Heart left ventricle (tissue), 16 donors: ENCODE data around the gene CHCHD6. TPM values are rescaled to one million over a fixed set of nuclear protein-coding genes. Genes with fewer than 3 reads are reported as not detected.

ENCODE experiments used
- ATAC-seq, 4 donors: fragments of 200-7000 bp; cut with Tn5 transposase; one replicate each; pipeline ENCODE4 v1.9.1; 2020 to 2022; ENCODE audit warnings: moderate library complexity in 4 of 4, mild to moderate bottlenecking in 3 of 4, moderate number of reproducible peaks in 1 of 4
- DNase-seq, 5 donors: peaks; one replicate each; pipeline ENCODE4 v3.0.0-alpha.2; 2020
- H3K27ac ChIP-seq, 12 donors: fragments of 200-600 bp; sonication (generic) in 4 of 12; one replicate each; pipeline versions ENCODE4 v1.5.0 to v1.8.0; 2016 to 2022; ENCODE audit warnings: mild to moderate bottlenecking in 2 of 12
- H3K27me3 ChIP-seq, 9 donors: fragments of 200-600 bp; sonication (generic) in 2 of 9; one replicate each; pipeline versions ENCODE4 v1.5.1 to v1.8.0; 2016 to 2022; ENCODE audit warnings: mild to moderate bottlenecking in 3 of 9
- H3K36me3 ChIP-seq, 9 donors: fragments of 200-600 bp; sonication (generic) in 2 of 9; one replicate each; pipeline versions ENCODE4 v1.5.0 to v1.8.0; 2018 to 2022; ENCODE audit warnings: mild to moderate bottlenecking in 2 of 9
- H3K4me1 ChIP-seq, 12 donors: fragments of 200-600 bp; sonication (generic) in 4 of 12; one replicate each; pipeline versions ENCODE4 v1.5.0 to v1.8.0; 2016 to 2022; ENCODE audit warnings: mild to moderate bottlenecking in 3 of 12
- H3K4me3 ChIP-seq, 12 donors: fragments of 200-600 bp; sonication (generic) in 4 of 12; one replicate each; pipeline versions ENCODE4 v1.5.0 to v1.8.0; 2017 to 2022; ENCODE audit warnings: mild to moderate bottlenecking in 9 of 12, moderate library complexity in 4 of 12
- H3K9me3 ChIP-seq, 12 donors: fragments of 200-600 bp; sonication (generic) in 4 of 12; one replicate each; pipeline versions ENCODE4 v1.5.0 to v1.8.0; 2016 to 2022; ENCODE audit warnings: mild to moderate bottlenecking in 1 of 12
- CTCF ChIP-seq, 12 donors: fragments of 200-600 bp; sonication (generic) in 4 of 12; IDR thresholded peaks; one replicate each; pipeline versions ENCODE4 v1.5.0 to v1.8.0; 2018 to 2022; ENCODE audit warnings: antibody characterized with exemption in 12 of 12, mild to moderate bottlenecking in 5 of 12
- POLR2A ChIP-seq, 2 donors: fragments of 450-650 bp; IDR thresholded peaks; one replicate each; pipeline ENCODE4 v1.6.1; 2017; ENCODE audit warnings: antibody characterized with exemption in 2 of 2, mild to moderate bottlenecking in 2 of 2, moderate library complexity in 2 of 2
- WGBS, 4 donors: extraction: QIAGEN DNeasy Blood & Tissue Kit in 2 of 4; methylation state at CpG; one replicate each; pipeline versions ENCODE4 v1.1.5 to v1.1.7; 2013 to 2018; 5-methylcytosine and 5-hydroxymethylcytosine counted together
- intact Hi-C, 10 donors: fragments of 100-400 bp; cut with DNase I; formaldehyde crosslinking; loops; one replicate each; pipeline versions ENCODE4 v1.11.1 to v1.14.2; 2022
- polyA plus RNA-seq, 2 donors: library from polyadenylated mRNA; stranded (reverse); fragments of 200-250 nt; gene quantifications; one replicate each; pipeline ENCODE4 v1.2.3, GENCODE V29; 2013
- total RNA-seq, 9 donors: library from RNA; depleted of rRNA in 2 of 9; stranded (reverse); fragments of >200 nt in 2 of 9; fragmentation: NEBNext Ultra II Directional in 3 of 9; extraction: Animal tissue kit (Norgen Biotek cat#: 25700) in 3 of 9; gene quantifications; one replicate each; pipeline versions ENCODE4 v1.1.0 to v1.2.4, GENCODE V29; 2016 to 2023
- donor health status: ischemic (EF 13 %, LVEDD 7.1; RV severe dilation, severe dysfunction).
- donor health status: healthy with polysubstance abuse.
- donor health status: DM: no; HTN: yes; CAD: no.
- donor health status: DM: no; HTN: no; CAD: no.
- donor health status: ischemic (EF 25% LVEDD 6.9; RV normal size, moderate dysfunction).
- donor health status: ischemic (EF 25% LVEDD 5.7; RV mildly dilated, moderate dysfunction).
- donor health status: healthy.
- donor health status: DM: yes; HTN: yes; CAD: no.
- donor health status: ischemic (EF 35%, LVEDD 5.7; RV mildly dilated, moderate dysfunction).
- donor health status: nonischemic (EF 11% LVEDD 7.7; RV severe dilation, severe dysfunction).
- donor health status: DM: yes; HTN: yes; CAD: no.
- donor health status: PGD.
- donor health status: ischemic (EF 29% LVEDD 5.4; RV normal size, mild dysfunction).
- donor health status: nonischemic (EF 23%, LVEDD 6.1; RV moderate dilation, normal function).

The CHCHD6 gene
- total and polyA plus RNA-seq, 11 donors: 7.7 to 29.3 (median 11.6) TPM

- intact Hi-C loops: loop anchor here in 4 of 10 donors (5.0 kb wide), 2 partner anchors 65 to 105 kb away; no protein-coding TSS in a partner anchor
Measured at GRCh38 chr3:126747768-126748167, 43.7 kb downstream of the CHCHD6 start.

GRCh38 chr3:126748701-126749546, 44.9 kb downstream of the CHCHD6 start:
- no peaks in the 10 kb centered on the region for H3K36me3 ChIP-seq
- no peak for ATAC-seq
- WGBS, 4 donors: 40 to 58% (median 48%) methylated on average over 5 of the region's 5 CpGs
- no peak for TF ChIP-seq CTCF (IDR thresholded peaks at IDR 0.05)
- no peak for TF ChIP-seq POLR2A (IDR thresholded peaks at IDR 0.05)
- H3K4me3 ChIP-seq: no peak overlapping the region
- H3K27ac ChIP-seq: peak overlapping the region in 4 of 12 donors; percentile 11 to 92 (median 27)
- no peaks in the 10 kb centered on the region for H3K9me3 ChIP-seq
- H3K27me3 ChIP-seq: no peaks in the 10 kb centered on the region
- peaks cover 0 to 63% (median 22%) of the 10 kb centered on the region in 12 donors for H3K4me1 ChIP-seq
- intact Hi-C loops: loop anchor here in 4 of 10 donors (5.0 kb wide), 2 partner anchors 67 to 103 kb away; no protein-coding TSS in a partner anchor
- no peak for DNase-seq

More at GRCh38 chr3:126747768-126748167, 43.7 kb downstream of the CHCHD6 start:
- TF ChIP-seq POLR2A (IDR thresholded peaks at IDR 0.05): no peak
- no peak for TF ChIP-seq CTCF (IDR thresholded peaks at IDR 0.05)
- Histone ChIP-seq H3K9me3 (no peaks in the 10 kb centered on the region), H3K4me1 (peaks cover 0 to 58% (median 22%) of the 10 kb centered on the region in 12 donors), H3K27ac (peak overlapping the region in 8 of 12 donors; percentile 86 to 98 (median 91)), H3K27me3 (no peaks in the 10 kb centered on the region), H3K4me3 (no peak overlapping the region), H3K36me3 (no peaks in the 10 kb centered on the region)
- 91 to 95% (median 94%) methylated on average over 6 of the region's 6 CpGs for WGBS, 4 donors
- DNase-seq: no peak
- no peak for ATAC-seq

GRCh38 chr3:126749547-126749875, 45.5 kb downstream of the CHCHD6 start:
- Histone ChIP-seq H3K4me1 (peaks cover 0 to 63% (median 22%) of the 10 kb centered on the region in 12 donors), H3K27ac (peak overlapping the region in 1 of 12 donors; percentile 92), H3K27me3 (no peaks in the 10 kb centered on the region), H3K4me3 (no peak overlapping the region), H3K9me3 (no peaks in the 10 kb centered on the region), H3K36me3 (no peaks in the 10 kb centered on the region)
- DNase-seq (no peak), ATAC-seq (no peak)
- 96 to 100% (median 96%) methylated on average over 3 of the region's 3 CpGs for WGBS, 4 donors
- TF ChIP-seq CTCF (IDR thresholded peaks at IDR 0.05) (no peak), POLR2A (IDR thresholded peaks at IDR 0.05) (no peak)
- intact Hi-C loops: loop anchor here in 4 of 10 donors (5.0 kb wide), 2 partner anchors 67 to 103 kb away; no protein-coding TSS in a partner anchor
